GM21717 (cell line): ENCODE results near the gene PROK2.

ENCODE experiments used
- ATAC-seq: cut with Tn5 transposase; IDR thresholded peaks from one replicate; pipeline ENCODE4 v1.9.1; 2021; ENCODE audit warnings: mild to moderate bottlenecking, moderate library complexity; ENCODE audit not compliant: unreplicated experiment

Gene PROK2, protein sequence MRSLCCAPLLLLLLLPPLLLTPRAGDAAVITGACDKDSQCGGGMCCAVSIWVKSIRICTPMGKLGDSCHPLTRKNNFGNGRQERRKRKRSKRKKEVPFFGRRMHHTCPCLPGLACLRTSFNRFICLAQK

GRCh38 chr3:71784914-71785531 is at the start of gene PROK2:
Gene PROK2, minus strand, starts transcription at chr3:71785148. Its CDS starts 96 bp downstream, at chr3:71785052.
- ATAC-seq, result no peak

DNA sequence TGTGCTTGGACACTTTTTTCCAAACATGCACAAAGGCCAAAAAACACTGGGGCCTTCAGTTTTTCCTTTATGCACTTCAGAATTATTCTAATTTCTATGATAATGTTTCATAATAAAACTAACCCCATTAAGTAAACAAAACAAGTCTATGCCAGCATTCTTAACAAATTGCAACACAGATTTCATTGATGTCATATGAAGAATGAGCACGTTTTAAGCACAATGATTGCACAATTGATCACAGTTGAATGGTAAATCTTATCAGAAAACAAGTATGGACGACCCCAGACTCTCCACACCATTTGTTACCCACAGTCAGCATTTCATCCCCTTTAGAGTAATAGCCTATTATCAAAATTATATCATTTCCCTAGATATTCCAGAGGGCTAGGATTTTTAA is 46.7 kb upstream of the PROK2 start:
- no peak for ATAC-seq

DNA sequence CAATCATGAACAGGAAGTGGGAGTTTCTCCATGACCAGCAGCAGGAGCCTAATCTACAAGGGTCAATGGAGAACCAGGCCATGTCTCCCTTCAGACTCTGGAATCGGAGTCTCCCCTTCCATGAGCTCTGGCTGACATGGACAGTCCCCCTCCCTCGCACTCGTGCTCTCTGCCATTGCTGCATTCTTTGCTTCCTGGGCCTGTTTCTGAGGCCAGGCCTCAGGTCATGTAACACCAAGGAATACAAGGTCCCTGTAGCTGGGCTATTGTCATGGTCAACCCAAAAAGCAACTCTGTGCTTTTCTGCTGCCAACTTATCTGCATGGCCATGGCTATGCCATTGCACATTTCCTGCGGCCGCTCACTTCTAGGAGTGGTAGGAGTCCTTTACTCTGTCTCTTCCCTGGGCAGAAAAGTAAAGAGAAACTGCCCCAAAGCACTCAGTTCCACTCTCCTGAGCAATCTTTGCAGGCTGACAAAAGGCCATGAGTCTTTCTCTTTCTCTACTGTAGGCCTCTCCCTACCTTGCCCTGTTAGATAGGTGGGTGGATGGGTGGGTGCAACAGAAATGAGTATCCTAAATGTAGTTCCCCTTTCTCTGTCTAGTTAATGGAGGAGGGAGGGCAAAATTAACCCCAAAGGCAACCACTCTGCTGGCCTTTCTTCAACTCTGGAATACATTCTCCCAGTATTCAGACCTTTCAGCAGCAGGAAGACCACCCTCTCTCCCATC is 40.8 kb upstream of the PROK2 start:
- no peak for ATAC-seq

DNA sequence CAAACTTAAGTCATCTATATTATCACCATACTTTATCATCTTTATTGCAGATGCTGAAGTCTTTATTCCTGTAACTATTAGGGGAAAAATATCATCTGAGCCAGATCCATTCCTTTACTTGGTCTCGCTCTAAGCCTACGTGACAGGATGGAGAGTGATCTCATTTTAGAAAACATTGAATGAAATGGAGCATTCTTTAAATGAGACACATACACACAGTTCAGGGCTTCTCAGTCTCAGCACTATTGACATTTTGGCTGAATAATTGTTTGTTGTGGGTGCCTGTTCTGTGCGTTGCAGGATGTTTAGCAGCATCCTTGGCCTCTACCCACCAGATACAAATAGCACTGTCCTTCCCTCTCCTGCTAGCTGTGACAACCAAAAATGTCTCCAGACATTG is 36.2 kb upstream of the PROK2 start:
- no peak for ATAC-seq

DNA sequence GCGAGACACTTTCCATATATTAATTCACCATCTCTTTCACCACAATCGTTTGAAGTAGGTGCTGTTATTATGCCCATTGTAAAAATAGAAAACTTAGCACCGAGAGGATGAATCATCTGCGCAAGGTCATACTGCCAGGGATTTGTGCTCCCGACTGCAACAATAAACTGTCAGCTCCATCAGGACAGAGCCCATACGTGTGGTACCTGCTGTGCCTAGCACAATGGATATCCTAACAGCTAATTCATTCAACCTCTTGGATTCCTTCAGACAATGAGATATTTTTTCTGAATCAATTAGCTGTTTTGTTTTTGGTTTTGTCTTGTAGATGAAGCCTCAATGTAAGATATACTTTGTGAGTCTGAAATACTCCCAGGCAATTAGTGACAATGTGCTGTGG is 32.3 kb upstream of the PROK2 start:
- ATAC-seq, result no peak

DNA sequence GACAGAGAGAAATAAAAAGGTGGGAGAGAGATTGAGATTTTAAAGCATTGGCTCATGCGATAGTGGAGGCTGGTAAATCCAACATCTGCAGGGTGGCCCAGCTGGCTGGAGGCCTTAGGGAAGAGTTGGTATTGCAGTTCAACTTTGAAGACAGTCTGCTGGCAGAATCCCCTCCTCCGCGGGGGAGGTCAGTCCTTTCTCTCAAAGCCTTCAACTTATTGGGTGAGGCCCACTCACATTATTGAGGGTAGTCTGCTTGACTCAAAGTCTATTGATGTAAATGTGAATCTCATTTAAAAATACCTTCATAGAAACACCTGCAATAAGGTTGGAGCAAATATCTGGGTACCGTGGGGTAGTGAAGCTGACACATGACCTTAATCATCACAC is 31.8 kb upstream of the PROK2 start:
- no peak for ATAC-seq

GRCh38 chr3:71815340-71816067 is 30.6 kb upstream of the PROK2 start:
- no peak for ATAC-seq

- no peak for ATAC-seq
These were observed 28.8 kb upstream of the PROK2 start for GRCh38 chr3:71813704-71814103.

DNA sequence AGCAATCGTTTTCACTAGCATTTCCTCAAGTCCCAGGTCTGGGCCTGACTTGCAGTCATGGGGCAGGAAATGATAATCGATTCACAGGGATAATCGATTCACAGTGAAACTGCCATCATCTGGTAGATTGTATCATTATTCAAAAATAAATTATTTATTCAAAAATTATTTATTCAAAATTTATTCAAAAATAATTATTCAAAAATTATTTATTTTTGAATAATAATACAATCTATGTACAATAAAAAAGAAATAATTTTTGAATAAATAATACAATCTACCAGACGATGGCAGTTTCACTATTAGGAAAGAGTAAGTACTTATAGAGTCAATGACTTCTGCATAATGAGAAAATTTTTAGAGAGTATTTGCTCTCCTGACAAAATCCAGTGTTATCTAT is 28.1 kb upstream of the PROK2 start:
- ATAC-seq, result no peak

GRCh38 chr3:71810056-71810455 is 25.1 kb upstream of the PROK2 start:
- ATAC-seq, result no peak

DNA sequence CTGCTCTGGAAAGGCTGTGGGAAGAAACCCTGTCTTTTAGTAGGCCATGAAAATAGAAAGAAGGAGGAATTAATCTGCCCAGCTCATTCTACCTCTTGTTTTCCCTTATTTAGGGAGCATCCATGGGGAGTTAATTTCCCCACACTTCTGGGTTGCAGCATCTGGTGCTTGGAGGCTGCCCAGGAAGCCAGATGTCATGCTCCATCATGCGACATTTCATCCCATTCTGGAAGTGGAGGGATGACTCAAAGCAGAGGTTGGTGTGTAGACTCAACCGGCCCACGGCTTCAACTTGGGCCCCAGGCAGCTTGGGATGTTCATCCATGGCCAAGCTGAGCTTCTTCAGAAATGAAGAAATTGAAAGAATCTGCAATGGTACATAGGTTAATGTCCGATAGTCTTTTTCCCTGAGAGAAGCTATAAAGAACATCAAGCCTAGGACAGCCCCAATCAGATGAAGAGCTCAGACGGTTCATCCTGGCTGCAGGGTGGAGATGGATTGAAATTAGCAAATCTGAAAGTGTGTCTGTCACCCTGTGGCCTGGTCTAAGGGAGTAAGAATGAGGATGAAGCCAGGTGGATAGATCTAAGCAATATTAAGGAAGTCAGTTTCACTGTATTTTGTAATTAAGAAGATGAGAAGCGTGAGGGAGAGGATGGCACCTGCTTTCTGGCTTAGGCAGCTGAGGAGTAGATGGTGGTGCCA is 24.5 kb upstream of the PROK2 start:
- no peak for ATAC-seq

- ATAC-seq, result no peak
These were observed 21.8 kb upstream of the PROK2 start for GRCh38 chr3:71806736-71807135.

GRCh38 chr3:71805691-71806090 is 20.7 kb upstream of the PROK2 start:
- ATAC-seq, result no peak

- no peak for ATAC-seq
These were observed 20.3 kb upstream of the PROK2 start for GRCh38 chr3:71805199-71805598.

- no peak for ATAC-seq
These were observed 18.3 kb upstream of the PROK2 start for GRCh38 chr3:71803248-71803647.

- no peak for ATAC-seq
These were observed 17.0 kb upstream of the PROK2 start for GRCh38 chr3:71801986-71802385.

- no peak for ATAC-seq
These were observed 15.1 kb upstream of the PROK2 start for GRCh38 chr3:71800023-71800422.

- no peak for ATAC-seq
These were observed 12.5 kb upstream of the PROK2 start for GRCh38 chr3:71797455-71797854.

DNA sequence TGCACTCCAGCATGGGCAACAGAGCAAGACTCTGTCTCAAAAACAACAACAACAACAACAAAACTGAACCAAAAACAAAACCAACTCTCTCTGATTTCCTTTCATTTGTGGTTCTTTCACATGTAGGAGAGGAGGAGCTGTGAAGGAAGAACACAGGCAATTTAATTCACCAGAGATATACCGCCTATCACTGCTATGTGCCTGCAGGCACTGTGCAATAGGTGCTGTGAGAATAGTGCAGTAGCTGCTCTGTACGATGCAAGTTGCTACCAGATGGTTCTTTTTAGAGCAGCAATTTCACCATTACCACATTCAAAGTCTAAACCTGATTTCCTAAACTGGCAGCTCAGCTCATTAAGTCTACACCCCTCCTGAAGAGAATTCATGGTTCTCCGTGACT is 11.3 kb upstream of the PROK2 start:
- ATAC-seq, result no peak

DNA sequence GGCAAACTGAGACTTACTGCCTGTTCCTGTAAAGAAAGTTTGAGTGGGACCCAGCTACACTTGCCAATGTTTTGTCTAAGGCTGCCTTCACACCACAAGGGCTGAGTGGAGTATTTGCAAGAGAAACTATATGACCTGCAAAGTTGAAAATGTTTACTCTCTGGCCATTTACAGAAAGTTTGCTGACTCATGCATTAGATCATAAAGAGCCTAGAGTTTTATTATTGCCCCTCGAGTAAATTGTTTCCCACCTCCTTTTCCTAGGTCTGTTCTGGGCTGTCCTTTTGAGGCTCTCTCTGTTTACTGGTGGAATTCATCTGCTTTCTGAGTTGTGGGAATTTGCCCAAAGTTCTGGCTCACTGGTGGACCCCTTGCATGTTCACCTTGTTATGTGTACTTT is 6.7 kb upstream of the PROK2 start:
- no peak for ATAC-seq

DNA sequence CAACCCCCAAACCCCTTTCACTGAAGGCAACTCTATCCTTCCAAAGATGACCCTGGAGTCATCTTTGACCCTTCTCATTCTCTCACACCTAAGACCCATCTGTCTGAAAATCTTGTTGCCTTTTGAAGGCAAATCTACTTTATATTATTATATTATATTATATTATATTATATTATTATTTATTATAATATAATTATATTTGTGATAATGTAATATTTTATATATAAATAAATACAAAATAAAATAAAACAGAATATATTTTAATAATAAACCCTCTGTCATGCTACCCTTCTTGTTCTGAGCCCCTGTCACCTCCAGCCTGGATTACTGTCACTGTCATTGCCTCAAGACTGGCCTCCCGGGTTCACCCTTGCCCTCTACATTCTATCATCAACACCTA is 5.0 kb upstream of the PROK2 start:
- ATAC-seq, result no peak
